HepG2 (cell line): ENCODE results near the gene CRAT. TPM values are rescaled to one million over a fixed set of nuclear protein-coding genes. Genes with fewer than 3 reads are reported as not detected.

Experiments used
- ATAC-seq: fragments of 200-7000 bp; cut with Tn5 transposase; 3 replicates; pipeline ENCODE4 v1.9.1; 2020; ENCODE audit warnings: mild to moderate bottlenecking, moderate library complexity
- BruUV-seq: library from RNA; stranded (reverse); fragments of 400-500 nt; replicated peaks from 2 replicates; lab custom pipeline; 2021; lab: Mats Ljungman, UMichigan
- CTCF ChIA-PET: fragments of 300-600 bp; formaldehyde crosslinking; extraction: SDS; loops from one replicate; lab custom pipeline; 2021; ENCODE audit warnings: low total read pairs, inconsistent platforms, low intra/inter-chr PET ratio; lab: Yijun Ruan, JAX
- POLR2A ChIA-PET: fragments of 350-600 bp; sonication (Branson Sonifier 250); formaldehyde crosslinking; loops from one replicate; lab custom pipeline; 2020; ENCODE audit warnings: antibody characterized with exemption, inconsistent platforms; lab: Yijun Ruan, JAX
- DNase-seq: peaks from one replicate; pipeline ENCODE4 v3.0.0-alpha.2; 2015; ENCODE audit warnings: low spot score
- FAIRE-seq: peaks from 3 replicates; lab custom pipeline; 2011; peaks lifted over from hg19 to GRCh38; lab: Jason Lieb, UNC
- H2AFZ ChIP-seq: one replicate; pipeline ENCODE4 v1.6.1; 2011; ENCODE audit warnings: low read length, inconsistent platforms
- H3K27ac ChIP-seq: fragments of 300-600 bp; 3 replicates; pipeline ENCODE4 v1.8.0; 2011; ENCODE audit warnings: mixed run types, mild to moderate bottlenecking, mixed read lengths, low read length, inconsistent platforms; ENCODE audit not compliant: insufficient read depth; ENCODE audit errors: extremely low read length
- H3K27me3 ChIP-seq, 2 experiments: fragments of 200-600 bp in 1 of 2; 2 replicates in 1 of 2; 3 replicates in 1 of 2; pipeline versions ENCODE4 v1.6.0 to v1.8.0; 2011; ENCODE audit warnings: low read length in 2 of 2, mild to moderate bottlenecking in 2 of 2, moderate library complexity in 2 of 2, inconsistent platforms in 1 of 2; ENCODE audit not compliant: insufficient read depth in 2 of 2, control insufficient read depth in 1 of 2
- H3K36me3 ChIP-seq, 2 experiments: fragments of 200-600 bp in 1 of 2; replicated peaks in 1 of 2; 2 replicates in 1 of 2; 3 replicates in 1 of 2; pipeline versions ENCODE4 v1.5.1 to v1.8.0; 2011; ENCODE audit warnings: low read length in 2 of 2, inconsistent platforms in 1 of 2; ENCODE audit not compliant: insufficient read depth in 2 of 2, control insufficient read depth in 1 of 2
- H3K4me1 ChIP-seq: 2 replicates; pipeline ENCODE4 v1.5.1; 2012; ENCODE audit warnings: low read length, inconsistent platforms; ENCODE audit not compliant: insufficient read depth
- H3K4me2 ChIP-seq: 2 replicates; pipeline ENCODE4 v1.6.0; 2011; ENCODE audit warnings: low read depth, low read length, inconsistent platforms
- H3K4me3 ChIP-seq, 3 experiments: fragments of 200-600 bp in 1 of 3; sonication (generic), shearing (Covaris generic) in 1 of 3; replicated peaks in 1 of 3; 2 replicates each; pipeline ENCODE4 v1.5.1; 2011 to 2016; ENCODE audit warnings: low read length in 3 of 3, inconsistent platforms in 2 of 3, low read depth in 2 of 3, mild to moderate bottlenecking in 2 of 3, control low read depth in 1 of 3, mixed read lengths in 1 of 3; ENCODE audit not compliant: insufficient read depth in 1 of 3
- H3K79me2 ChIP-seq: one replicate; pipeline ENCODE4 v1.6.1; 2011; ENCODE audit warnings: low read length, inconsistent platforms; ENCODE audit not compliant: insufficient read depth
- H3K9ac ChIP-seq: 2 replicates; pipeline ENCODE4 v1.6.0; 2011; ENCODE audit warnings: mild to moderate bottlenecking, low read depth, low read length, inconsistent platforms; ENCODE audit not compliant: insufficient read depth
- H3K9me3 ChIP-seq: 2 replicates; pipeline ENCODE4 v1.5.1; 2012; ENCODE audit warnings: mild to moderate bottlenecking, low read length
- H4K20me1 ChIP-seq: 2 replicates; pipeline ENCODE4 v1.6.0; 2011; ENCODE audit warnings: inconsistent platforms, mild to moderate bottlenecking, low read length, moderate library complexity; ENCODE audit not compliant: insufficient read depth
- EED ChIP-seq: sonication (generic); formaldehyde crosslinking; IDR thresholded peaks from 2 replicates; pipeline ENCODE4 v1.5.0; 2020; ENCODE audit warnings: mild to moderate bottlenecking, missing genetic modification reagents
- GLMP ChIP-seq: sonication (generic); formaldehyde crosslinking; IDR thresholded peaks from 2 replicates; pipeline ENCODE4 v1.9.0; 2021; ENCODE audit warnings: missing genetic modification reagents, mild to moderate bottlenecking, borderline replicate concordance
- PHB2 ChIP-seq: fragments of 450-650 bp; IDR thresholded peaks from 2 replicates; pipeline ENCODE4 v1.6.1; 2018; ENCODE audit not compliant: partially characterized antibody
- RFX3 ChIP-seq: IDR thresholded peaks from 2 replicates; pipeline ENCODE4 v1.6.1; 2016; ENCODE audit warnings: missing biosample characterization, missing genetic modification reagents
- ZFAT ChIP-seq: sonication (generic); formaldehyde crosslinking; conservative IDR thresholded peaks from 2 replicates; pipeline ENCODE4 v1.8.1; 2023; ENCODE audit warnings: missing genetic modification reagents, inconsistent platforms
- ZNF121 ChIP-seq: sonication (generic); formaldehyde crosslinking; IDR thresholded peaks from 2 replicates; pipeline ENCODE4 v1.5.0; 2020; ENCODE audit warnings: mild to moderate bottlenecking, missing genetic modification reagents
- ZNF687 ChIP-seq: sonication (generic); formaldehyde crosslinking; IDR thresholded peaks from 2 replicates; pipeline ENCODE4 v1.5.1; 2020; ENCODE audit warnings: mild to moderate bottlenecking, missing genetic modification reagents, moderate library complexity
- WGBS: methylation state at CpG from one replicate; pipeline ENCODE4 v1.1.6; 2017; ENCODE audit warnings: low lambda C conversion rate; 5-methylcytosine and 5-hydroxymethylcytosine counted together
- in situ Hi-C: cut with HindIII; loops from 2 replicates; pipeline ENCODE4 v1.10.0; 2017; ENCODE audit warnings: low pct_unique_long_range_greater_than_20kb; ENCODE audit not compliant: extremely low pct_ligation_motif_present
- intact Hi-C: fragments of 100-400 bp; cut with micrococcal nuclease; formaldehyde crosslinking; loops from one replicate; pipeline ENCODE4 v1.10.0; 2022; ENCODE audit not compliant: unreplicated experiment
- polyA plus RNA-seq, 8 experiments: library from polyadenylated mRNA; depleted of rRNA in 3 of 8; stranded (reverse) in 7 of 8; unstranded in 1 of 8; fragments of >200 nt; fragmentation: Illumina TruSeq in 4 of 8; extraction: Trizol in 4 of 8; gene quantifications; 2 replicates each; pipeline versions ENCODE4 v1.2.1 to v1.2.3, GENCODE V29; 2011 to 2016; ENCODE audit warnings: low read depth in 4 of 8, missing spikeins in 1 of 8, mixed read lengths in 1 of 8; ENCODE audit not compliant: insufficient read depth in 1 of 8
- total RNA-seq, 5 experiments: library from RNA; depleted of rRNA; stranded (reverse); fragments of >200 nt; fragmentation: Illumina TruSeq; extraction: Trizol; gene quantifications; 2 replicates each; pipeline ENCODE4 v1.2.3, GENCODE V29; 2016; ENCODE audit warnings: low read depth in 1 of 5

Gene CRAT
- total and polyA plus RNA-seq, 2 of the 13 experiments (the other 11 are each of a cell fraction or from before 2014, with no cell fraction given), result 26.1 to 26.6 TPM

- Histone ChIP-seq H3K4me1 (peaks cover 37% of the 10 kb centered on the region), H3K9me3 (no peaks in the 10 kb centered on the region), H3K27me3 (no peaks in the 10 kb centered on the region), H4K20me1 (no peaks in the 10 kb centered on the region), H3K9ac (no peak overlapping the region), H3K4me3 (no peak overlapping the region), H3K27ac (no peak overlapping the region), H3K4me2 (no peak overlapping the region), H3K79me2 (peaks cover 6% of the 10 kb centered on the region), H2AFZ (no peak overlapping the region), H3K36me3 (peaks cover 11 to 61% of the 10 kb centered on the region in 2 experiments)
- intact Hi-C loops (no loop called here), in situ Hi-C loops (no loop called here)
- FAIRE-seq (no peak), DNase-seq (no peak), ATAC-seq (no peak)
- WGBS, result 96% methylated on average over 5 of the region's 9 CpGs
- CTCF ChIA-PET, result no interaction called here
- BruUV-seq, result no TSS peak
- POLR2A ChIA-PET, result interaction anchor here (3.0 to 3.5 kb wide), 2 partner anchors 26 to 488 kb away, joined by 12 to 50 read pairs; partner anchors contain the start of gene NTMT1
- TF ChIP-seq GLMP (CRISPR knock-in tag) (no peak), EED (CRISPR knock-in tag) (no peak), ZFAT (CRISPR knock-in tag) (no peak), ZNF687 (CRISPR knock-in tag) (no peak), ZNF121 (no peak), PHB2 (no peak), RFX3 (CRISPR knock-in tag) (no peak)
These were observed 27.5 kb upstream of the CRAT start for GRCh38 chr9:129138144-129138462.
